ENCODE results near the gene MEGF11. TPM values are rescaled to one million over a fixed set of nuclear protein-coding genes. Genes with fewer than 3 reads are reported as not detected.

Gene MEGF11
- total RNA-seq, 5 donors from 2014 or later (not counting 1 experiment from before 2014, with no cell fraction given) = 0.20 TPM; not detected in 4

DNA sequence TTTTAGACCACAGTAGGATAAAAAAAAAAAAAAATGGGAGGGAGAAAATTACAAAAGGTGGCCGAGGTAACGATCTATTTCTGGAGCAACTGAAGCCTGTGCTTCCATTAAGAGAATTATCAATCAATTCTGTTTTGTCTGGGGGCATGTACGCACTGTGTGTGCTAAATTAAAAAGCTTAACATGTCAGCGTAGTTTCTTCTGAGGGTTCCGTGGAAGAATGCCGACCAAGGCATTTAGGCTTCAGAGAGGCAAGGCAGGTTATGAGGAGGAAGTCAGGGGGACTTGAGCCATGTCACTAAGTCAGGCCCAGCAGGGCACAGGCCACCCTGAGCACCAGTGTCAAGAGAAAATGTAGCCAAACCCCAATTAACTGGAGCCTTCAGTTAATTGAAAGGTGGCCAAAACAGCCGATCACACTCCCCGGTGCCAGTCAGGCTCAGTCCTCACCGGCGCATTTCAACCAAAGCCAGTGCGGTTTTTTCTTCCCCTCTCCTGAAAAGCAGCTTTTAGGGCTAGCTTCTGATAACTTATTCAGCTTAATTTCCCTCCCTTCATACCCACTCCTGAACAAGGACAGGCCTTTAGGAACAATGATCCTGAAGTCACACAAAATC lies 113.9 kb downstream of the MEGF11 start:
- no peaks in the 10 kb centered on the region for H3K9me3 Mint-ChIP-seq
- H3K4me1 Mint-ChIP-seq = peaks cover 11 to 15% (median 12%) of the 10 kb centered on the region in 3 donors
- no peak overlapping the region for H3K27ac Mint-ChIP-seq
- 95% methylated on average over 9 of the region's 11 CpGs for WGBS (ENCODE audit: insufficient coverage)
- ATAC-seq (replicated peaks in 1 of 4) = no peak
- Histone ChIP-seq H3K4me3 (ENCODE audit: control insufficient read depth in 1 of 2, extremely low read depth in 1 of 2, low read length in 1 of 2) (no peak overlapping the region), H3K36me3 (ENCODE audit: control insufficient read depth in 2 of 2, extremely low read depth in 1 of 2, insufficient read depth in 1 of 2, low read length in 1 of 2) (no peaks in the 10 kb centered on the region), H3K27me3 (replicated peaks in 1 of 2; ENCODE audit: control insufficient read depth in 2 of 2, extremely low read depth in 1 of 2, insufficient read depth in 2 of 2, low read length in 1 of 2) (peaks cover 0 to 20% of the 10 kb centered on the region in 2 experiments), H3K27ac (ENCODE audit: low read length) (no peak overlapping the region), H3K9me3 (no peaks in the 10 kb centered on the region), H3K4me1 (ENCODE audit: control insufficient read depth in 1 of 2, extremely low read depth in 1 of 2, insufficient read depth in 2 of 2, low read length in 2 of 2) (peaks cover 0 to 8% of the 10 kb centered on the region in 2 experiments)
- no peaks in the 10 kb centered on the region for H3K36me3 Mint-ChIP-seq
- DNase-seq = no peak
- H3K27me3 Mint-ChIP-seq = no peaks in the 10 kb centered on the region
- ChIA-PET CTCF (no interaction called here), POLR2A (no interaction called here)
- H3K4me3 Mint-ChIP-seq = no peak overlapping the region

DNA sequence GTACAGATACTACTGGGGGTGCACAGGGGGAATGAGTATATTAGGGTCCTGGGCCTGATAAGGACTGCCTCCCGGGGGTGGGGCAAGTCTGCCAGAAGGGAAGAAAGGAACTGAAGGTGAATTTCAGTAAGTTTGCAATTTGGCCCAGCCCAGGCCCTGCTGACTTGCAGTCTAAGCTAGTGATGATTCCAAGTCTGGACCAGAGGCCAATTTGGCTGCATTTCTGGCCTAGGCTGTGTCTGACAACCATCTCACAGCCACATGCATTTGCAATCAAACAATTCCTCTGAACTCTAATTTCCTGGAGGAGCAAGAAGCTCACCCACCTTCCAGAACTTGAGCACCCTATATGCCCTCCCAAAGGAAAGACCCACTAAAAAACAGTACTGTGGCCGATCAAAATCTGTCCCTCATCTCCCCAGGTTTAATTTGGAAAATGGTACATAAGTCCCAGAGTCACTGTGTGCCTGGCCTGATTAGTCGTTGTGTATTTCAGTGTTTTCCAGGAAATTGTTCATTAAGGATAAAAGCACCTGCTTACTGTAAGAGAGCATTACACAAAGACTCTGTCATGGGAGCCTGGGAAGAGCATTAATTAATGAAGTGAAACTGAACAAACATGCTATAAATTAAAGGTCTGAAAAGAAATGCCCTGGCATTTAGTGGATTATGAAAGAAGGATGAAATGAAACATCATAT lies 114.5 kb downstream of the MEGF11 start:
- H3K36me3 ChIP-seq (ENCODE audit: control insufficient read depth in 2 of 2, extremely low read depth in 1 of 2, insufficient read depth in 1 of 2, low read length in 1 of 2) = no peaks in the 10 kb centered on the region
- H3K27me3 ChIP-seq (replicated peaks in 1 of 2; ENCODE audit: control insufficient read depth in 2 of 2, extremely low read depth in 1 of 2, insufficient read depth in 2 of 2, low read length in 1 of 2) = peaks cover 0 to 16% of the 10 kb centered on the region in 2 experiments
- H3K9me3 ChIP-seq = no peaks in the 10 kb centered on the region
- WGBS (ENCODE audit: insufficient coverage) = 39% methylated on average over 2 of the region's 3 CpGs
- peaks cover 0 to 8% of the 10 kb centered on the region in 2 experiments for H3K4me1 ChIP-seq (ENCODE audit: control insufficient read depth in 1 of 2, extremely low read depth in 1 of 2, insufficient read depth in 2 of 2, low read length in 2 of 2)
- CTCF ChIA-PET = no interaction called here
- POLR2A ChIA-PET = no interaction called here
- Mint-ChIP-seq H3K4me1 (peaks cover 11 to 17% (median 12%) of the 10 kb centered on the region in 3 donors), H3K36me3 (no peaks in the 10 kb centered on the region), H3K9me3 (no peaks in the 10 kb centered on the region), H3K4me3 (no peak overlapping the region), H3K27ac (no peak overlapping the region), H3K27me3 (no peaks in the 10 kb centered on the region)
- no peak overlapping the region for H3K27ac ChIP-seq (ENCODE audit: low read length)
- no peak for ATAC-seq (replicated peaks in 1 of 4)
- DNase-seq = no peak
- no peak overlapping the region for H3K4me3 ChIP-seq (ENCODE audit: control insufficient read depth in 1 of 2, extremely low read depth in 1 of 2, low read length in 1 of 2)

DNA sequence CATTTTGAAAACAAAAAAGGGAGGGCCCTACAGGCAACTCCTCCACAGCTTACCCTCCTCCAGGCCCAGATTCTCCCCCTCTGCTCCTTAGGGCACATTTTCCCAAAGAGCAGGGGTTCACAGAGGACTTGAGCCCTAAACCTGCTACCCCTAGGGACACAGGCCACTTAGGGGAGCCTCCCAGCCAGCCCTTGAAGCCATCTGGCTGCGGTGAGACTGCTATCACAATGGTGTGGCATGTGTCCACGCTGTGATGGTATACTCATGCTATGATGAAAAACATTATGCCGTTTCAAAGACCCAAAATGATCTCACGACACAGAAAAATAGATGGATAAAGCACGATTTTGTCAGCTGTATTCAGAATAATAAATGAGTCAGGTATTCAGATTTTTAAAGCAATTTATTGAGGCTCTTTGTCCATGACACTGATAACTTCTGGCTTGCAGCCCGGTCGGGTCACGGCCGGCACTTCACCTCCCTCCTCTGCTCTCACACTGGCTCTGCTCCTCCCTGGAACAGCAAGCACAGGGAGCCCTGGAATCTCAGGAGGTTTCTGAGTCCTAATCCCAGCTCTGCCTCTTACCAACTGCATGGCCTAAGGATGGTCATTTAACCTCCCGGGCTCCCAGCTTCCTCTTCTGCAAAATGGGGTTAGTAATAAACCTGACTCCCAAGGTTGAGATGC lies 115.3 kb downstream of the MEGF11 start:
- no peak for ATAC-seq (replicated peaks in 1 of 4)
- CTCF ChIA-PET = no interaction called here
- 83% methylated on average over 9 of the region's 10 CpGs for WGBS (ENCODE audit: insufficient coverage)

DNA sequence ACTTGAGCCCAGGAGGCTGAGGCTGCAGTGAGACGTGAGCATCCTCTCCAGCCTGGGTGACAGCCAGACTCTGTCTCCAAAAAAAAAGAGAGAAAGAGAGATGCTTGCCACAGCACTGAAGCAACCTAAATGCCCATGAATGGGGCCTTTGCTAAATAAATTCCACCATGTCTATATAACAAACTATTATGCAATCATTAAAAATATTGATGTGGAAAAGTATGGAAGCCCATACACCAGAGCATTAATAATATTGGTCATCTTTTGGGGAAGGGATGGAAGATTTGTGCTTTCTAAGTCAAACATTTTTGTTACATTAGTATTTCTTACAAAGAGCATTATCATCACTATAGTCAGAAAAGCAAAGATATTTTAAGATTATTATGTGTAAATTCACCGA lies 116.6 kb downstream of the MEGF11 start:
- CTCF ChIA-PET = no interaction called here
- no peaks in the 10 kb centered on the region for H3K36me3 ChIP-seq (ENCODE audit: control insufficient read depth in 2 of 2, extremely low read depth in 1 of 2, insufficient read depth in 1 of 2, low read length in 1 of 2)
- Mint-ChIP-seq H3K27me3 (no peaks in the 10 kb centered on the region), H3K27ac (no peak overlapping the region), H3K9me3 (no peaks in the 10 kb centered on the region), H3K4me1 (peaks cover 11 to 17% (median 12%) of the 10 kb centered on the region in 3 donors), H3K36me3 (no peaks in the 10 kb centered on the region), H3K4me3 (no peak overlapping the region)
- H3K4me1 ChIP-seq (ENCODE audit: control insufficient read depth in 1 of 2, extremely low read depth in 1 of 2, insufficient read depth in 2 of 2, low read length in 2 of 2) = peaks cover 0 to 8% of the 10 kb centered on the region in 2 experiments
- DNase-seq = no peak
- ATAC-seq (replicated peaks in 1 of 4) = no peak
- no peaks in the 10 kb centered on the region for H3K9me3 ChIP-seq
- peaks cover 0 to 11% of the 10 kb centered on the region in 2 experiments for H3K27me3 ChIP-seq (replicated peaks in 1 of 2; ENCODE audit: control insufficient read depth in 2 of 2, extremely low read depth in 1 of 2, insufficient read depth in 2 of 2, low read length in 1 of 2)
- POLR2A ChIA-PET = no interaction called here
- no peak overlapping the region for H3K4me3 ChIP-seq (ENCODE audit: control insufficient read depth in 1 of 2, extremely low read depth in 1 of 2, low read length in 1 of 2)
- no CpG with 5 or more reads among the region's 2 CpGs for WGBS (ENCODE audit: insufficient coverage)
- no peak overlapping the region for H3K27ac ChIP-seq (ENCODE audit: low read length)

More for the DNA sequence above, 115.3 kb downstream of the MEGF11 start:
- Histone ChIP-seq H3K27ac (ENCODE audit: low read length) (no peak overlapping the region), H3K4me3 (ENCODE audit: control insufficient read depth in 1 of 2, extremely low read depth in 1 of 2, low read length in 1 of 2) (no peak overlapping the region), H3K36me3 (ENCODE audit: control insufficient read depth in 2 of 2, extremely low read depth in 1 of 2, insufficient read depth in 1 of 2, low read length in 1 of 2) (no peaks in the 10 kb centered on the region), H3K9me3 (no peaks in the 10 kb centered on the region), H3K27me3 (replicated peaks in 1 of 2; ENCODE audit: control insufficient read depth in 2 of 2, extremely low read depth in 1 of 2, insufficient read depth in 2 of 2, low read length in 1 of 2) (peaks cover 0 to 11% of the 10 kb centered on the region in 2 experiments), H3K4me1 (ENCODE audit: control insufficient read depth in 1 of 2, extremely low read depth in 1 of 2, insufficient read depth in 2 of 2, low read length in 2 of 2) (peaks cover 0 to 8% of the 10 kb centered on the region in 2 experiments)
- Mint-ChIP-seq H3K36me3 (no peaks in the 10 kb centered on the region), H3K9me3 (no peaks in the 10 kb centered on the region), H3K4me3 (no peak overlapping the region), H3K4me1 (peaks cover 11 to 17% (median 12%) of the 10 kb centered on the region in 3 donors), H3K27me3 (no peaks in the 10 kb centered on the region), H3K27ac (no peak overlapping the region)
- DNase-seq = no peak
- POLR2A ChIA-PET = no interaction called here

DNA sequence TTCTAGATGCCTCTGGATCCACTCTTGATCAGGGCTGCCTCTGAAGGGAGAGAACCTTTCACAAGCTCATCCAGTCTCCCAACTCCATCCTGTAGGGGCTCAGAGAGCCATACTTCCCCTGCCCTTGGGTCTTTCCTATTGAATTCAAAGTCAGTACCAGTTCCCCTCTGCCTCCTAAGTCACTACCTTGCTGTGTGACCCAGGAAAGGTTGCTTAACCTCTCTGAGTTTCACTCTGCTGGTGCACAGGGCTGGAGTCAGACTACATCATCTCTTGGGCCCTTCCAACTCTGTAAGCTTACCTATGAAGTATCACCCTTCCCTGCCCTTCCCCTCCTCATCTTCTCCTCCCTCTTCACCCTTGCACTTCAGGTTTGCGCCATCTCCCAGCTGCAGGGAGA lies 117.9 kb downstream of the MEGF11 start:
- CTCF ChIA-PET = no interaction called here
- Mint-ChIP-seq H3K36me3 (no peaks in the 10 kb centered on the region), H3K27ac (peak overlapping the region in 1 of 2 donors; percentile 25), H3K27me3 (peaks cover 0 to 4% of the 10 kb centered on the region in 2 donors), H3K9me3 (no peaks in the 10 kb centered on the region), H3K4me3 (no peak overlapping the region), H3K4me1 (peaks cover 11 to 17% (median 12%) of the 10 kb centered on the region in 3 donors)
- no peak overlapping the region for H3K4me3 ChIP-seq (ENCODE audit: control insufficient read depth in 1 of 2, extremely low read depth in 1 of 2, low read length in 1 of 2)
- H3K27me3 ChIP-seq (replicated peaks in 1 of 2; ENCODE audit: control insufficient read depth in 2 of 2, extremely low read depth in 1 of 2, insufficient read depth in 2 of 2, low read length in 1 of 2) = peaks cover 0 to 14% of the 10 kb centered on the region in 2 experiments
- no peaks in the 10 kb centered on the region for H3K9me3 ChIP-seq
- no peaks in the 10 kb centered on the region for H3K36me3 ChIP-seq (ENCODE audit: control insufficient read depth in 2 of 2, extremely low read depth in 1 of 2, insufficient read depth in 1 of 2, low read length in 1 of 2)
- H3K27ac ChIP-seq (ENCODE audit: low read length) = no peak overlapping the region
- POLR2A ChIA-PET = no interaction called here
- H3K4me1 ChIP-seq (ENCODE audit: control insufficient read depth in 1 of 2, extremely low read depth in 1 of 2, insufficient read depth in 2 of 2, low read length in 2 of 2) = peaks cover 0 to 8% of the 10 kb centered on the region in 2 experiments
- ATAC-seq (replicated peaks in 1 of 4) = no peak
- no peak for DNase-seq
- no CpG with 5 or more reads among the region's 1 CpG for WGBS (ENCODE audit: insufficient coverage)

DNA sequence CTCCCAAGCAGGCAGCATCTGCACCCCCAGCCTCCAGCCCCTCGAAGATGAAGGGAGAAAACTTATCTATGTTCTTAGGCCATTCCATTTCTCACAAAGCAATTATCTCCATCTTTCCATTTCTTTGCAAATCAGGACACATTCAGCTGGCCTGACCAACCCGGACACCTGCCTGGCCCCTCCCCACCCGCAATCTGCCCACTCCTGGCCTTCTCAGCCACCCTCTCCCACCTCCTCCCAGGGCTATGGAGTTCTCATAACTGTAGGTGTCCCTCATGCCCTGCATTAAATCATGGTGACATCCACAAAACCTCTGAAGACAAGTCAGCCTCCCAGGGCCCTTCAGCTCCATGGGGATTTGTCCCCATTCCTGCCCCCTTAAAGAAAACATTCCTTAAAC lies 119.3 kb downstream of the MEGF11 start:
- ChIA-PET POLR2A (no interaction called here), CTCF (no interaction called here)
- H3K27me3 Mint-ChIP-seq = peaks cover 5 to 11% of the 10 kb centered on the region in 2 donors
- peaks cover 11 to 17% (median 12%) of the 10 kb centered on the region in 3 donors for H3K4me1 Mint-ChIP-seq
- DNase-seq (no peak), ATAC-seq (replicated peaks in 1 of 4) (no peak)
- no peaks in the 10 kb centered on the region for H3K9me3 Mint-ChIP-seq
- Histone ChIP-seq H3K9me3 (no peaks in the 10 kb centered on the region), H3K4me1 (ENCODE audit: control insufficient read depth in 1 of 2, extremely low read depth in 1 of 2, insufficient read depth in 2 of 2, low read length in 2 of 2) (peaks cover 0 to 8% of the 10 kb centered on the region in 2 experiments), H3K4me3 (ENCODE audit: control insufficient read depth in 1 of 2, extremely low read depth in 1 of 2, low read length in 1 of 2) (no peak overlapping the region), H3K27ac (ENCODE audit: low read length) (no peak overlapping the region), H3K36me3 (ENCODE audit: control insufficient read depth in 2 of 2, extremely low read depth in 1 of 2, insufficient read depth in 1 of 2, low read length in 1 of 2) (no peaks in the 10 kb centered on the region), H3K27me3 (replicated peaks in 1 of 2; ENCODE audit: control insufficient read depth in 2 of 2, extremely low read depth in 1 of 2, insufficient read depth in 2 of 2, low read length in 1 of 2) (peaks cover 0 to 11% of the 10 kb centered on the region in 2 experiments)
- 88% methylated on average over 2 of the region's 3 CpGs for WGBS (ENCODE audit: insufficient coverage)
- no peaks in the 10 kb centered on the region for H3K36me3 Mint-ChIP-seq
- no peak overlapping the region for H3K4me3 Mint-ChIP-seq
- H3K27ac Mint-ChIP-seq = no peak overlapping the region

Measured in T-cell (primary cell).